ENCODE results near the gene ASCC3.

Gene ASCC3

DNA sequence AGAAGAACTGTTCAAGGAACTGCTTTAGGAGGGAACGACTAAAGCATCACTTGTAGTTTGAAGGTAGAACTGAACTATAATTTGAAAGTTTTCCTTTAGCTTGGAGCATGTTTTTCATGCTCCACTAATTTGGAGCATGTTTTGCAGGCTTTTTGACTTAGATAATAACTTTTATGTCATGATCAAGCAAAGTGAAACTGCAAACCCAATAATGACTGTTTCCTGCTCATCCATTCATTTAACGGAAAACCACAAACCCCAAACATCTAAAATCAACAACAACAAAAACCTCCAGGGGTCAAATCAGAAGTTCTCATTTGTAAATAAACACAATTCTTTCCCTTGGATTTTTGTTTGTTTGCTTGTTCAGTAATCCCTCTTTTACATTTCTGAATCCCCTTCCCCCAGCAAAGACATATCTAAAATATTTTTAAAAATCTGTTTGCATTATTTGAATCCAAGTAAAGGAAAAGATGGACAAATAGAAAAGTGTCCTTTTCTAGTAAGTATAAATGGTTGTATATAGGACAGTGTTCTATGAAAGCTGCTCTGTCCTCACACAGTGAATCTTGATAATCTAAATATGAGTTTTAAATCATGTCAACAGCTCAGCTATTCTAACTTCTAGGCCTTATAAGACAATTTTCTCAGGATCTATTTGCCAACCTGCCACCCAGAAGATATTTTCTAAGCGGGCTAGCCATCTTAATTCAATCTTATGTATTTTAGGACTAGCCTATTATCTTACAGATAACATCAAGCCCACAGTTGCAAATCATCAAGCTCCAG lies 419.0 kb downstream of the ASCC3 start:
- Histone ChIP-seq H3K4me3 (no peak overlapping the region), H3K4me1 (peaks cover 0 to 35% (median 20%) of the 10 kb centered on the region in 4 donors), H3K36me3 (no peaks in the 10 kb centered on the region), H3K27ac (no peak overlapping the region), H3K27me3 (peaks cover 9 to 100% of the 10 kb centered on the region in 2 donors), H3K9me3 (no peaks in the 10 kb centered on the region)
- no peak for DNase-seq
- intact Hi-C loops (cut with DNase I; ENCODE audit: low total_unique reads), result no loop called here
- TF ChIP-seq, protein P1, sequence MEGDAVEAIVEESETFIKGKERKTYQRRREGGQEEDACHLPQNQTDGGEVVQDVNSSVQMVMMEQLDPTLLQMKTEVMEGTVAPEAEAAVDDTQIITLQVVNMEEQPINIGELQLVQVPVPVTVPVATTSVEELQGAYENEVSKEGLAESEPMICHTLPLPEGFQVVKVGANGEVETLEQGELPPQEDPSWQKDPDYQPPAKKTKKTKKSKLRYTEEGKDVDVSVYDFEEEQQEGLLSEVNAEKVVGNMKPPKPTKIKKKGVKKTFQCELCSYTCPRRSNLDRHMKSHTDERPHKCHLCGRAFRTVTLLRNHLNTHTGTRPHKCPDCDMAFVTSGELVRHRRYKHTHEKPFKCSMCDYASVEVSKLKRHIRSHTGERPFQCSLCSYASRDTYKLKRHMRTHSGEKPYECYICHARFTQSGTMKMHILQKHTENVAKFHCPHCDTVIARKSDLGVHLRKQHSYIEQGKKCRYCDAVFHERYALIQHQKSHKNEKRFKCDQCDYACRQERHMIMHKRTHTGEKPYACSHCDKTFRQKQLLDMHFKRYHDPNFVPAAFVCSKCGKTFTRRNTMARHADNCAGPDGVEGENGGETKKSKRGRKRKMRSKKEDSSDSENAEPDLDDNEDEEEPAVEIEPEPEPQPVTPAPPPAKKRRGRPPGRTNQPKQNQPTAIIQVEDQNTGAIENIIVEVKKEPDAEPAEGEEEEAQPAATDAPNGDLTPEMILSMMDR (IDR thresholded peaks at IDR 0.05), result no peak

DNA sequence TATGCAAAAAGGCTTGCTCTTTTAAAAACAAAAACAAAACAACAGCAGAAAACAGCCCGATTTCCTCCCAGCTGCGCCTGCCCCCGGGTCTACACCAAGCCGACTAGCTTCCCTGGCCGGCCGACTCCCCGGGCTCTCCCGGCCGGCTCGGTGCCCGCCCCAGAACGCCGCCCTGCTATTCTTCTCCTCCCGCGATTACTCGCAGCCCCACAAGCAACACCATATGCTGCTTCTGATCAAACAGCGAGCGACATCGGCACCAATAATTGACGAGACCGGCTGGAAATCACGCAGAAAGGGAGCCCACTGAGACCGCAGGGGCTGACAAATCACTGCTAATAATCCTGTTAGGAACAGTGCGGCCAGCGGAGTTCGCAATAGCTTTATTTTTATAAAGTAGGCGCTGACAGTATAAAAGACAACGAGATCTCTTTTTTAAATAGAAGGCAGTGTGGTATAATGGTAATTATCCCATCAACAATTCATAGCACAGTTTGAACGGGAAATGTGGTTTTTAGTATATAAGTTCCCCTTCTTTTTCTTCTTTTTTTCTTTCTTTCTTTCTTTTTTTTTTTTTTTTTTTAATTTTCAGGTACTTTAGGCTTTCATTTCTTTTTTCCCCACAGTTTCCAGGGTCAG lies 419.7 kb downstream of the ASCC3 start:
- H3K4me1 ChIP-seq, result peaks cover 0 to 31% (median 17%) of the 10 kb centered on the region in 4 donors
- H3K36me3 ChIP-seq, result no peaks in the 10 kb centered on the region
- TF ChIP-seq, protein P1 (IDR thresholded peaks at IDR 0.05), result no peak
- intact Hi-C loops (cut with DNase I; ENCODE audit: low total_unique reads), result no loop called here
- no peaks in the 10 kb centered on the region for H3K9me3 ChIP-seq
- no peak for DNase-seq
- no peak overlapping the region for H3K4me3 ChIP-seq
- H3K27me3 ChIP-seq, result peaks cover 9 to 100% of the 10 kb centered on the region in 2 donors
- H3K27ac ChIP-seq, result no peak overlapping the region

DNA sequence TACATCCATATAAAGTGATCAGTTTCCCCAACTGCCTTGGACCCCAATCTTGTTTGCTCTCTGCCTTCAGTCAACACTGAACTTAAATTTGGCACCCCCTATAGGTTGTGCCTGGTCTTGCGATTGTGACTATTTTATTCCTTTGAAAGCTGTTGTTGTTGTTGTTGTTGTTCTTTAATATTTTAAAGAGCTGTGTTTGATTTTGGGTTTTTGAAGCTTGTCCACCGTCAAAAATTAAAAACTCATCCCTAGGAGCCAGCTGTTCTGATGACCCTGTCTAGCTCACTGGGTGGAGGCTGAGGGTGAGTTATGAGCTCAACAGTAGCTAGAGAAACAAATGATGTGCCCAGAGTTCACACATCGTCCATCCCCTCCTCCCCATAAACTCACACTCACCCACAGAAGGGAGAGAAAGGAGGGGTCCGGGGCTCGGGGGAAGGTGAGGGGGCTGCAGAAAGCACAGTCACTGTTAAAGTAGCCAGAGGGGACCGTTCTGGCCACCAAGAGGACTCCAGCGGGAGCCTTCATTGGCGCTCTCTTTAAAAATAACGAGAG lies 420.4 kb downstream of the ASCC3 start:
- H3K27me3 ChIP-seq, result peaks cover 13 to 100% of the 10 kb centered on the region in 2 donors
- no peaks in the 10 kb centered on the region for H3K9me3 ChIP-seq
- H3K36me3 ChIP-seq, result no peaks in the 10 kb centered on the region
- TF ChIP-seq, protein P1 (IDR thresholded peaks at IDR 0.05), result no peak
- intact Hi-C loops (cut with DNase I; ENCODE audit: low total_unique reads), result no loop called here
- no peak overlapping the region for H3K4me3 ChIP-seq
- peaks cover 0 to 31% (median 19%) of the 10 kb centered on the region in 4 donors for H3K4me1 ChIP-seq
- no peak overlapping the region for H3K27ac ChIP-seq
- no peak for DNase-seq

DNA sequence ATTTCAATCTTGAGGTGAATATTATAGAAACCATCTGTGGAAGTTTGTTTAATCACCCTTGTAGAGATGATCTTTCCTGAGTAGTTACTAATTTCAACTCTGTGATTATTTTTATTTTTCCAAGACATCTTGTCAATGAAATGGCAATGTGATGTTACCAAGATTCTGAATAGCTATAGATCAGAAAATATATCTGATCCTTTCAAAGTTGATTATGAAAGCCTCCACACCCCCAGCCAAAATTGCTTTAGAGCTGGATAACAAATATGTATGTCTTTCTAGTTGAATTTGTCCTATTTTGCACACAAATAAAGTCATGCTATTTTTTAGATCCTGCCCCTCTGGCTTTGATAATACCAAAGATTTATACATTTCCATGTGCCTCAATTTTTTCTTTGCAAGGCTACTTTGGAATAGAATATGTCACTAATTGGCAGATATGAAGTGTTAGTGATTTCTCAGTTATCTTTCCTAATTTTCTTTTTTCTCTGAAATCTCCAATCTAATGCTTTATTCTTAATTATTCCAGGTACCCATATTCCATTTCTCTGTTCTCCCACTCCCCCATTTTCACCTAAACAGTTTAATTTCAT lies 421.4 kb downstream of the ASCC3 start:
- Histone ChIP-seq H3K27ac (no peak overlapping the region), H3K4me1 (peaks cover 0 to 28% (median 17%) of the 10 kb centered on the region in 4 donors), H3K4me3 (no peak overlapping the region), H3K27me3 (peaks cover 22 to 100% of the 10 kb centered on the region in 2 donors), H3K36me3 (no peaks in the 10 kb centered on the region), H3K9me3 (peaks cover 0 to 8% (median 4%) of the 10 kb centered on the region in 3 donors)
- TF ChIP-seq, protein P1 (IDR thresholded peaks at IDR 0.05), result no peak
- intact Hi-C loops (cut with DNase I; ENCODE audit: low total_unique reads), result loop anchor here (5.0 kb wide), 1 partner anchor 1042 kb away; no protein-coding TSS in a partner anchor
- no peak for DNase-seq

DNA sequence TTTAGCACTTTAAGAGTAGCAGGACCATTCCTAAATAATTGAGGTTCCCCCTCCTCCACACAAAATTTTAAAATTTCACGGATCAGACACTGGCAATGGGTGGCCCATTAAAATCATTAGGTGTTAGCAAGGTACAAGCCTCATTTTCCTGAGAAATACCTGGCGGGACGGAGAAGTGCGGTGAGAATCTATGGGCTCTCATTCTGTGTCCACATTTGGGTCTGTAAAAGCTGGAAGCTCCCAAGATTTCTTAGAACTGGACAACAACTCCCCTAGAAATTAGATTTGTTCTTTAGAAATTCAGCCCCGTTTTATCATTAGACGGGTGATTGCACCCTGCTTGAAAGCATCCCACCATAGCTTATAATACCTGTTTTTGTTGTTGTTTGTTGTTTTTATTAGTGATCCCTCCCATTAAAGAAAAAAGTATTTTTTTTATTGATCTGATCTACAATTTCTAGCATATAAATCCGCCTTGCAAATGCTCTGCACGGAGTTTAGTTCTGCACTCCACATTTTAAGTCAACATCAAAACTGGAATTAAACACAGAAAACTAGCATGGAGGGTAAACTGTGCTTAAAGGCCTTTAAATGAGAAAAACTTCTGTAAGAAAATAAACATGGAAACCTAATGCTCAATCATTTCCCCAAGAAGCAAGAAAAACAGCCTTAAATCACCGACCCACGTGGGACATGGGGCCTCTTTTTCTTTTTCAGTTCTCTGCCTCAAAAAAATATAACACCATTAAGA lies 422.1 kb downstream of the ASCC3 start:
- intact Hi-C loops (cut with DNase I; ENCODE audit: low total_unique reads), result loop anchor here (5.0 kb wide), 1 partner anchor 1042 kb away; no protein-coding TSS in a partner anchor
- peaks cover 0 to 8% (median 4%) of the 10 kb centered on the region in 3 donors for H3K9me3 ChIP-seq
- TF ChIP-seq, protein P1 (IDR thresholded peaks at IDR 0.05), result no peak
- no peak for DNase-seq
- no peak overlapping the region for H3K4me3 ChIP-seq
- H3K27ac ChIP-seq, result no peak overlapping the region
- peaks cover 23 to 100% of the 10 kb centered on the region in 2 donors for H3K27me3 ChIP-seq
- no peaks in the 10 kb centered on the region for H3K36me3 ChIP-seq
- H3K4me1 ChIP-seq, result peaks cover 0 to 25% (median 12%) of the 10 kb centered on the region in 4 donors

All from tibial artery (tissue), 4 donors.